Astrocyte (in vitro differentiated cells and primary cell): ENCODE results near the gene ATXN10. TPM values are rescaled to one million over a fixed set of nuclear protein-coding genes. Genes with fewer than 3 reads are reported as not detected.

ENCODE experiments used
- DNase-seq: peaks from one replicate; pipeline ENCODE4 v3.0.0-alpha.2; 2010; ENCODE audit warnings: low read depth
- FAIRE-seq: peaks from 2 replicates; lab custom pipeline; 2011; peaks lifted over from hg19 to GRCh38; lab: Jason Lieb, UNC
- H2AFZ ChIP-seq: 2 replicates; pipeline ENCODE4 v1.6.0; 2012; ENCODE audit warnings: low read depth, low read length, inconsistent platforms
- H3K27ac ChIP-seq: 2 replicates; pipeline ENCODE4 v1.5.1; 2011; ENCODE audit warnings: low read depth, low read length, inconsistent platforms
- H3K27me3 ChIP-seq: 2 replicates; pipeline ENCODE4 v1.6.0; 2011; ENCODE audit warnings: low read length, inconsistent platforms; ENCODE audit not compliant: insufficient read depth
- H3K36me3 ChIP-seq: 2 replicates; pipeline ENCODE4 v1.5.1; 2011; ENCODE audit warnings: low read length, inconsistent platforms; ENCODE audit not compliant: insufficient read depth
- H3K4me1 ChIP-seq: 2 replicates; pipeline ENCODE4 v1.5.1; 2011; ENCODE audit warnings: low read length, inconsistent platforms; ENCODE audit not compliant: insufficient read depth
- H3K4me2 ChIP-seq: 2 replicates; pipeline ENCODE4 v1.6.0; 2012; ENCODE audit warnings: low read length, inconsistent platforms
- H3K4me3 ChIP-seq: 2 replicates; pipeline ENCODE4 v1.5.1; 2011; ENCODE audit warnings: low read depth, mild to moderate bottlenecking, low read length, inconsistent platforms; ENCODE audit not compliant: insufficient read depth
- H3K79me2 ChIP-seq: 2 replicates; pipeline ENCODE4 v1.6.0; 2012; ENCODE audit warnings: mild to moderate bottlenecking, low read length, inconsistent platforms; ENCODE audit not compliant: insufficient read depth
- H3K9ac ChIP-seq: 2 replicates; pipeline ENCODE4 v1.6.0; 2012; ENCODE audit warnings: mild to moderate bottlenecking, low read length, inconsistent platforms
- H3K9me3 ChIP-seq: 2 replicates; pipeline ENCODE4 v1.5.1; 2012; ENCODE audit warnings: low read depth, mild to moderate bottlenecking, low read length, inconsistent platforms; ENCODE audit not compliant: insufficient read depth
- H4K20me1 ChIP-seq: 2 replicates; pipeline ENCODE4 v1.6.0; 2012; ENCODE audit warnings: low read length, inconsistent platforms; ENCODE audit not compliant: insufficient read depth
- H3K27ac Mint-ChIP-seq: one replicate; pipeline ENCODE4 v1.8.0; 2021; ENCODE audit warnings: mild to moderate bottlenecking, mixed read lengths; ENCODE audit not compliant: unreplicated experiment
- H3K27me3 Mint-ChIP-seq: one replicate; pipeline ENCODE4 v1.8.0; 2021; ENCODE audit warnings: low read depth, mixed read lengths; ENCODE audit not compliant: unreplicated experiment
- H3K36me3 Mint-ChIP-seq: one replicate; pipeline ENCODE4 v1.8.0; 2021; ENCODE audit warnings: low read depth, mixed read lengths; ENCODE audit not compliant: unreplicated experiment
- H3K4me1 Mint-ChIP-seq: one replicate; pipeline ENCODE4 v1.8.0; 2021; ENCODE audit warnings: low read depth, mixed read lengths; ENCODE audit not compliant: unreplicated experiment
- H3K4me3 Mint-ChIP-seq: one replicate; pipeline ENCODE4 v1.8.0; 2021; ENCODE audit warnings: mild to moderate bottlenecking, moderate library complexity, mixed read lengths; ENCODE audit not compliant: unreplicated experiment
- H3K9me3 Mint-ChIP-seq: one replicate; pipeline ENCODE4 v1.8.0; 2021; ENCODE audit warnings: mild to moderate bottlenecking, mixed read lengths; ENCODE audit not compliant: unreplicated experiment
- EZH2 ChIP-seq: IDR thresholded peaks from 2 replicates; pipeline ENCODE4 v1.6.1; 2012; ENCODE audit warnings: mild to moderate bottlenecking, low read length, inconsistent platforms; ENCODE audit not compliant: insufficient read depth
- total RNA-seq: library from RNA; stranded (reverse); gene quantifications from 2 replicates; pipeline ENCODE4 v1.2.1, GENCODE V29; 2021
- TF ChIP-seq, protein P1 (sequence below): IDR thresholded peaks from 2 replicates; pipeline ENCODE4 v1.5.1; 2011; ENCODE audit warnings: low read depth, mild to moderate bottlenecking, inconsistent platforms, low read length, moderate library complexity; ENCODE audit not compliant: insufficient read depth

ATXN10 gene
- total RNA-seq, 1 donor from 2014 or later, result 195 TPM

DNA sequence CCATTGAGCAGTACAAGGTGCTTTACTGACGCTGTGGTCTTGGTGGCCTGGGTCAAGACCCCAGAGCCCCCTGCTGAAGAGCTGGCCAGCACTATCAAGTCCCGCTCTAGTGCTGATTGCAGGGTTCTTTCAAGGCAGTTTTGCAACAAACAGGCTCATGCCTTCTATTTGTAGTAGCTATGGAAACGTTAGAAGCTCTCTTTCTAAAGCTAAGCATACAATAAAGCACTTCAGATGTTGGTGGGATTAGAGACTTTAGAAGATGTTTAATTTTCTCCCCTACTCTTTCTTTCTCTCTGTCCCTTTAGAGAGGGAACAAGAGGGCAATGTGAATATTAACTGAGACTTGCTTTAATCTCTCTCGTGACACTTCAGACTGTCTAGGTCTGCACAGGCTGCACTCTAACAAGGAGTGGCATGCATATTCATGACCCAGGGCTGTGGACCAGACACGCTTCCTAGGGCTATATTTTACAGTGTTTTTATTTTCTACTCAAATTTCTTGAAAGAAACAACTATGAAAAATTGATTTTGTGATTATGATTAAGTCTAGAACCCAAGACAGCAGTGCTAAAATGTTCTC lies 166.8 kb downstream of the ATXN10 start:
- FAIRE-seq, result no peak
- peaks cover 55% of the 10 kb centered on the region for H4K20me1 ChIP-seq
- peaks cover 21% of the 10 kb centered on the region for H3K79me2 ChIP-seq
- no peaks in the 10 kb centered on the region for H3K27me3 Mint-ChIP-seq
- no peak overlapping the region for H3K27ac ChIP-seq
- no peak overlapping the region for H3K4me3 ChIP-seq
- TF ChIP-seq, protein P1, sequence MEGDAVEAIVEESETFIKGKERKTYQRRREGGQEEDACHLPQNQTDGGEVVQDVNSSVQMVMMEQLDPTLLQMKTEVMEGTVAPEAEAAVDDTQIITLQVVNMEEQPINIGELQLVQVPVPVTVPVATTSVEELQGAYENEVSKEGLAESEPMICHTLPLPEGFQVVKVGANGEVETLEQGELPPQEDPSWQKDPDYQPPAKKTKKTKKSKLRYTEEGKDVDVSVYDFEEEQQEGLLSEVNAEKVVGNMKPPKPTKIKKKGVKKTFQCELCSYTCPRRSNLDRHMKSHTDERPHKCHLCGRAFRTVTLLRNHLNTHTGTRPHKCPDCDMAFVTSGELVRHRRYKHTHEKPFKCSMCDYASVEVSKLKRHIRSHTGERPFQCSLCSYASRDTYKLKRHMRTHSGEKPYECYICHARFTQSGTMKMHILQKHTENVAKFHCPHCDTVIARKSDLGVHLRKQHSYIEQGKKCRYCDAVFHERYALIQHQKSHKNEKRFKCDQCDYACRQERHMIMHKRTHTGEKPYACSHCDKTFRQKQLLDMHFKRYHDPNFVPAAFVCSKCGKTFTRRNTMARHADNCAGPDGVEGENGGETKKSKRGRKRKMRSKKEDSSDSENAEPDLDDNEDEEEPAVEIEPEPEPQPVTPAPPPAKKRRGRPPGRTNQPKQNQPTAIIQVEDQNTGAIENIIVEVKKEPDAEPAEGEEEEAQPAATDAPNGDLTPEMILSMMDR, result no peak
- no peak for TF ChIP-seq EZH2
- H3K4me3 Mint-ChIP-seq, result no peak overlapping the region
- H3K4me2 ChIP-seq, result no peak overlapping the region
- H3K9me3 ChIP-seq, result no peaks in the 10 kb centered on the region
- no peak for DNase-seq
- H3K27me3 ChIP-seq, result no peaks in the 10 kb centered on the region
- peaks cover 21% of the 10 kb centered on the region for H3K4me1 Mint-ChIP-seq
- peaks cover 12% of the 10 kb centered on the region for H3K36me3 ChIP-seq
- H3K9me3 Mint-ChIP-seq, result no peaks in the 10 kb centered on the region
- H2AFZ ChIP-seq, result no peak overlapping the region
- peaks cover 27% of the 10 kb centered on the region for H3K4me1 ChIP-seq
- H3K27ac Mint-ChIP-seq, result no peak overlapping the region
- no peak overlapping the region for H3K9ac ChIP-seq
- peaks cover 11% of the 10 kb centered on the region for H3K36me3 Mint-ChIP-seq

DNA sequence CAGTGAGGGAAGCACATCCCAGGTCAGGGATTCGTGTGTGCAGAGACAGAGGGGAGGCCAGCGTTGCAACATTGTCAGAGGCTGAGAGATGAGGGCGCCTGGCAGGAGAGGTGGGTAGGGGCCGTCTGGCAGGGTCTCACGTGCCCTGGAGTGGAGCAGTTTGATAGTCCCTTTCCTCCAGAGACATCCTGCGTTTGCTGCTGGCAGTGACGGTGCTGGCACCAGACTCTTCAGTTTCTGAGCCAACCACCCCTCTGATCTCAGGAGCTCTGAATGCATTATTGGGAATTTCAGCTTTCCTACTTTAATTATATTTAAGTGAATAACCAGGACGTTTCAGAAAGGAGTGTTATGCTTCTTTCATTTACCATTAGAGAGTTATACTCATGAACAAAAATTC lies 168.8 kb downstream of the ATXN10 start:
- no peak overlapping the region for H3K4me2 ChIP-seq
- H3K36me3 ChIP-seq, result peaks cover 6% of the 10 kb centered on the region
- FAIRE-seq (no peak), DNase-seq (no peak)
- H3K79me2 ChIP-seq, result peaks cover 16% of the 10 kb centered on the region
- no peak for TF ChIP-seq EZH2
- TF ChIP-seq, protein P1, result no peak
- no peak overlapping the region for H2AFZ ChIP-seq
- H3K4me3 ChIP-seq, result no peak overlapping the region
- no peaks in the 10 kb centered on the region for H3K27me3 Mint-ChIP-seq
- H3K27me3 ChIP-seq, result no peaks in the 10 kb centered on the region
- peaks cover 43% of the 10 kb centered on the region for H4K20me1 ChIP-seq
- H3K9me3 Mint-ChIP-seq, result no peaks in the 10 kb centered on the region
- H3K4me3 Mint-ChIP-seq, result no peak overlapping the region
- H3K4me1 Mint-ChIP-seq, result peaks cover 38% of the 10 kb centered on the region
- no peak overlapping the region for H3K27ac Mint-ChIP-seq
- H3K4me1 ChIP-seq, result peaks cover 41% of the 10 kb centered on the region
- no peaks in the 10 kb centered on the region for H3K9me3 ChIP-seq
- H3K9ac ChIP-seq, result no peak overlapping the region
- H3K36me3 Mint-ChIP-seq, result peaks cover 5% of the 10 kb centered on the region
- no peak overlapping the region for H3K27ac ChIP-seq

DNA sequence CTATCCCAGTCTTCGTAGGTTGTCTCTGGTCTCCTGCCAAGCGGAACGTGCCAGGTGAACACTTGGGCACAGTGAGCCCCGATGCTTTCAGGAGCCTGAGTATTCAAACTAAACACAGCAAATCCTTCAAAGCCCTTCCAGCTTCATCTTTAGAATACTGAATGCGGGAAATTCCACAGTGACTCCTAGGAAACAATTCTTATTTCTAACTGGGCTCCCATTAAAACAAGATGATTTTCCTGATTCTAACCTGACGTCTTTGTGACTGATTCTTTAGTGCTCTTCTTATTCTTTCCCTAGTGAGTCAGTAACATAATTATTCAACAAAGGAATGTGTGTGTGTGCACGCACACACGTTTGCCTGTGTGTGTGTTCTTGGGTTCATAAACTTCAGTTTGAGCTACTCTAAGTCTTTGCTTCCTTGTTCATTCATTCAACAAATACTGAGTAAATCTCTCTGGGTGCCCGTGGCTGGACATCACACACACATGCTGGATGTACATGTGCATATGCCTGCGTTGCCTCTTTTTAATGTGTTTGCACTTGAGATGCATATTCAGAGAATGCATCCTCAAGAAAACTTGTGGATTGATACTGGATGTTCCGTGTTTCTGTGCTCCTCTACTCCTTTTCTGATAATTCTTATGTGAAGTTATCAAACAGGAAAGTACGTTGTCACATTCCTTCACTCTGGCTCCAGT lies 170.8 kb downstream of the ATXN10 start:
- H2AFZ ChIP-seq, result no peak overlapping the region
- Mint-ChIP-seq H3K27ac (peak overlapping the region; percentile 27), H3K36me3 (peaks cover 5% of the 10 kb centered on the region), H3K9me3 (no peaks in the 10 kb centered on the region), H3K27me3 (no peaks in the 10 kb centered on the region), H3K4me1 (peaks cover 44% of the 10 kb centered on the region), H3K4me3 (no peak overlapping the region)
- peak overlapping the region; percentile 51 for H3K27ac ChIP-seq
- H4K20me1 ChIP-seq, result peaks cover 40% of the 10 kb centered on the region
- peak; percentile 5 for FAIRE-seq
- H3K27me3 ChIP-seq, result no peaks in the 10 kb centered on the region
- peaks cover 7% of the 10 kb centered on the region for H3K36me3 ChIP-seq
- peak; percentile 91 for DNase-seq
- H3K9ac ChIP-seq, result peak overlapping the region; percentile 40
- H3K9me3 ChIP-seq, result no peaks in the 10 kb centered on the region
- peaks cover 42% of the 10 kb centered on the region for H3K4me1 ChIP-seq
- H3K4me3 ChIP-seq, result no peak overlapping the region
- H3K4me2 ChIP-seq, result peak overlapping the region; percentile 66
- peaks cover 16% of the 10 kb centered on the region for H3K79me2 ChIP-seq
- TF ChIP-seq, protein P1, result no peak
- no peak for TF ChIP-seq EZH2
